Muscle layer of duodenum (tissue), 2 donors: ENCODE results near the gene UNKL.

Experiments
- H3K27ac ChIP-seq: one replicate; pipeline ENCODE4 v1.7.0; 2013; ENCODE audit warnings: mild to moderate bottlenecking, low read length
- H3K27me3 ChIP-seq: one replicate; pipeline ENCODE4 v1.7.0; 2013; ENCODE audit warnings: low read depth, mild to moderate bottlenecking, control low read depth, low read length
- H3K36me3 ChIP-seq, 2 donors: one replicate each; pipeline ENCODE4 v1.7.0; 2013; ENCODE audit warnings: low read length in 2 of 2, control low read depth in 1 of 2, mild to moderate bottlenecking in 1 of 2; ENCODE audit not compliant: insufficient read depth in 2 of 2, control insufficient read depth in 1 of 2
- H3K4me1 ChIP-seq, 2 donors: one replicate each; pipeline ENCODE4 v1.7.0; 2013; ENCODE audit warnings: low read length in 2 of 2, mild to moderate bottlenecking in 2 of 2, control low read depth in 1 of 2, moderate library complexity in 1 of 2; ENCODE audit not compliant: insufficient read depth in 2 of 2, control insufficient read depth in 1 of 2
- H3K4me3 ChIP-seq, 2 donors: one replicate each; pipeline ENCODE4 v1.7.0; 2013; ENCODE audit warnings: low read length in 2 of 2, low read depth in 1 of 2, mild to moderate bottlenecking in 1 of 2
- H3K9me3 ChIP-seq, 2 donors: one replicate each; pipeline ENCODE4 v1.7.0; 2013; ENCODE audit warnings: low read length in 2 of 2, control low read depth in 1 of 2, mild to moderate bottlenecking in 1 of 2; ENCODE audit not compliant: control insufficient read depth in 1 of 2
- donor health status: healthy.

UNKL gene

DNA sequence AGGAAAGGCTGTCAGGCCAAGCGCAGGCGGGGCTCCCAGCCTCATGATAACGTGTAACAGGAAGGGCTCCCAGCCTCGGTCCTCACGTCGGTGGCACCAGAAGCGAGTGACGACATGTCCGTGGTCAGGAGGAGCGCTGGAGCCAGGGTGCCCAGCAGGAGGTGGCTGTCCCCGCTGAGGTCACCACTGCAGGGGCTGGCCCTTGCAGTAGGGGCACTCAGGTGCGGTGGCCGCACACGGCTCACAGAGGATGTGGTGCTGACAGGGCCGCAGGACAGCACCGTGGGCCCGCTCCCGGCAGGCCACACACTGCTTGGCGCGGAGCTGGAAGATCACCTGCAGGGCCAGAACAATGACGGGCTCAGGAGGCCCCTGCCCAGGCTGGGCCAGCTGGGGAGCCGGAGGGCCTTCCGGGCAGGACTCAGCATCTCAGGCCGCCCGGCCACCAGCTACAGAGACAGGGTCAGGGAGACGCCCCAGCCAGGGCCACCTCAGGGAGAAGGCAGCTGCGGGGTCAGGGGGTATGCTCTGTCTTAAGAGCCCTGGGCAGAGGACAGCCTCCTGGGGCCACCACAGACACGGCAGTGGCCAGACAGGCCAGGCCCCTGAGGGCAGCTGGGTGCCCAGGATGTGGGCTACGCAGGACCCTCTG lies 48.3 kb downstream of the UNKL start:
- no peaks in the 10 kb centered on the region for H3K4me1 ChIP-seq
- H3K27ac ChIP-seq: no peak overlapping the region
- no peaks in the 10 kb centered on the region for H3K9me3 ChIP-seq
- H3K27me3 ChIP-seq: no peaks in the 10 kb centered on the region
- no peak overlapping the region for H3K4me3 ChIP-seq
- H3K36me3 ChIP-seq: peaks cover 14 to 75% of the 10 kb centered on the region in 2 donors

DNA sequence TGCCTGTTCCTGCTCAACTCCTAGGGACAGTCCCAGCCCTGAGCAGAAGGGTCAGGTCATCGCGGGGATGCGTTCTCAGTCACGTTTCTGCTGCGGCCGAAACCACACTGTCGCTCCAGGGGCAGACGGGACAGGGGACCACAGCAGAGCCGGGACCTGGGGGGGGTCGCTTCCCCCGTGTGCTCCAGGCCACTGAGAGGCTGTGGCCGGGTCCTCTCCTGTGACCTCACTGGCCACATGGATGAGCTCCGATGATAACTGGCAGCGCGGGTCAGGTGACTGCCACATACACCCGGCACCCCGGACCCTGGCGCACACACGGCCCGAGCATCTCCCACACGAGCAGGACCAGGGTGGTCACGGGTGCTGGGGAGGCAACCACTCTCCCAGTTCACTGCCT lies 50.0 kb downstream of the UNKL start:
- Histone ChIP-seq H3K4me1 (no peaks in the 10 kb centered on the region), H3K27me3 (no peaks in the 10 kb centered on the region), H3K36me3 (peaks cover 14 to 72% of the 10 kb centered on the region in 2 donors), H3K27ac (no peak overlapping the region), H3K9me3 (no peaks in the 10 kb centered on the region), H3K4me3 (no peak overlapping the region)

DNA sequence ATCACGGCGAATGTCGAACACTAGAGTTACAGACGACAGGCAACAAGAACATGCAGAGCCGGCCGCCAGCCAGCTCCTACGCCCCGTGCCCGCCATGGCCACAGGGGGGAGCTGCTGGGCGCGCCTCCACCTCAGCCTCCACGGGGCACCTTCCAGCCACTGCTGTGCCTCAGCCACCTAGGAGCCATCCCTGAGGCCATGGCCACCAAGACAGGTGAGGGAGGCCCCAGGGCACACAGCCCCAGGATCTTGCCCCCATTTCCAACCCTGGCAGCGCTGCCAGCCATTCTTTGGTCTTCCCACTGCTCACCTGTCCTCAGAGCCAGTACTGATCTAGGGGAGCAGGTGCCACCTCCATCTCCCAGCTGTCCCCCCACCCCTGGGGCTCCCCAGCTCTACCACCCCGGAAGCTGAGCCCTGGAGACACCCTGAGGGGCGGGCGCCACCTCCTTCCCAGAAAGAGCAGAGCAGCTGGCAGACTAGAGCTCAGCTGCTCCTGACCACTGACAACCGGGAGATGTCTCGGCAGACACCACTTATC lies 50.9 kb downstream of the UNKL start:
- Histone ChIP-seq H3K9me3 (no peaks in the 10 kb centered on the region), H3K4me3 (no peak overlapping the region), H3K27me3 (no peaks in the 10 kb centered on the region), H3K4me1 (no peaks in the 10 kb centered on the region), H3K36me3 (peaks cover 14 to 72% of the 10 kb centered on the region in 2 donors), H3K27ac (no peak overlapping the region)

DNA sequence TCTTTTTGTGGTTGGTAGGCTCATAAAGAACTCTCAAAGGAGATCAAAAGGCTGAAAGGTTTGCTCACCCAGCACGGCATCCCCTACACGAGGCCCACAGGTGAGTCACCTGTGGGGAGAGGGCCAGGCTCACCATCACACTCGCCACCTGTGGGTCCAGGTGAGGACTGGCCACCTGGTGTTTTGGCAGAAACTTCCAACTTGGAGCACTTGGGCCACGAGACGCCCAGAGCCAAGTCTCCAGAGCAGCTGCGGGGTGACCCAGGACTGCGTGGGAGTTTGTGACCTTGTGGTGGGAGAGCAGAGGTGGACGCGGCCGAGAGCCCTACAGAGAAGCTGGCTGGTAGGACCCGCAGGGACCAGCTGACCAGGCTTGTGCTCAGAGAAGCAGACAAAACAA lies 51.7 kb downstream of the UNKL start:
- no peak overlapping the region for H3K27ac ChIP-seq
- peaks cover 14 to 69% of the 10 kb centered on the region in 2 donors for H3K36me3 ChIP-seq

DNA sequence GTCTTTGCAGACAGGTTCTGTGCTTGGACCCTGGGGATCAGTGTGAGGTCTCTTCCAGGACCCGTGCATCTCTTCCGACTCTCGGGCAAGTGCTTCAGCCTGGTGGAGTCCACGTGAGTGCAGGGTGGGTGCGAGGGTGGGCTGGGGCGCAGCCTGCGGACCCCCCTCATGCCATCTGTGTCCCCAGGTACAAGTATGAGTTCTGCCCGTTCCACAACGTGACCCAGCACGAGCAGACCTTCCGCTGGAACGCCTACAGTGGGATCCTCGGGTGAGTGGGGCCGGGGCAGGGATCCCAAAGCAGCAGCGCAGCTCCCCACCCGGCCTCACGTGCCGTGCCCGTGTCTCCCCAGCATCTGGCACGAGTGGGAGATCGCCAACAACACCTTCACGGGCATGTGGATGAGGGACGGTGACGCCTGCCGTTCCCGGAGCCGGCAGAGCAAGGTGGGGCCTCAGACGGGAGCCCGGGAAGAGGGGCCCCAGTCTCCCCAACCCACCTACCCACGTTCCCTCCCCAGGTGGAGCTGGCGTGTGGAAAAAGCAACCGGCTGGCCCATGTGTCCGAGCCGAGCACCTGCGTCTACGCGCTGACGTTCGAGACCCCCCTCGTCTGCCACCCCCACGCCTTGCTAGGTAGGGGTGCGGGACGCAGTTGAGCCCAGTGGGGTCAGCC lies 52.7 kb downstream of the UNKL start:
- no peak overlapping the region for H3K27ac ChIP-seq

More for the DNA sequence above, 51.7 kb downstream of the UNKL start:
- Histone ChIP-seq H3K27me3 (no peaks in the 10 kb centered on the region), H3K4me3 (no peak overlapping the region), H3K4me1 (no peaks in the 10 kb centered on the region), H3K9me3 (no peaks in the 10 kb centered on the region)

DNA sequence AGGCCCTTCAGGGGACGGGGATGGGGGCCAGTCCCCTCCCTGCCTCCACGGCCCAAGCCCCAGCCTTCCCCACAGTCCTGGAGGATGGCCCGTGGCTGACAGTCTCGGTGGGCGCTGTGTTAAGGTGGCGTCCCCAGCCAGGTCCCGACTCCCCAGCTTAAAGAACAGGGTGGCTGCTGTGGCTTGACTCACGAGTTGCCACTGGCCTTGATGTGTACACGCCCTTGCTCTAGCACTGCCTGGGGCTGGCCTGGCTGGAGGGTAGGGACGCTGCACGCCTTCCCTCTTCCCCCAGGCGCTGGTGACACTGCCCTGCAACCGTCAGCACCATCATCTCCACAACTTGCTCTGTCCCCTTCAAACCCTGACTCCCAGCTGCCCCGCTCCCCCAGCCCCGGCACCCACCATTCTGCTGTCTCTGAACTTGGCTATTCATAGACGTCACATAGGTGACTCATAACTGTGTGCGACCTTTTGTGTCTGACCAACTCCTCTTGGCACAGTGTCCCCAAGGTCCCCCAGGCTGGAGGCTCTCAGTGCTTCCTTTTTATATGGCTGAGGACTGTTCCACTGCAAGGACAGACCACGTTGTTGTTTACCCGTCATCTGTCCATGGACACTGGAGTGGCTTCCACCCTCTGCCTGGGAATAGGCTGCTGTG lies 56.5 kb downstream of the UNKL start:
- H3K27ac ChIP-seq: no peak overlapping the region
- no peak overlapping the region for H3K4me3 ChIP-seq
- H3K36me3 ChIP-seq: peaks cover 9 to 25% of the 10 kb centered on the region in 2 donors
- peaks cover 0 to 4% of the 10 kb centered on the region in 2 donors for H3K4me1 ChIP-seq
- H3K27me3 ChIP-seq: no peaks in the 10 kb centered on the region
- no peaks in the 10 kb centered on the region for H3K9me3 ChIP-seq

More for the DNA sequence above, 52.7 kb downstream of the UNKL start:
- Histone ChIP-seq H3K4me3 (no peak overlapping the region), H3K4me1 (no peaks in the 10 kb centered on the region), H3K27me3 (no peaks in the 10 kb centered on the region), H3K36me3 (peaks cover 14 to 62% of the 10 kb centered on the region in 2 donors), H3K9me3 (no peaks in the 10 kb centered on the region)

DNA sequence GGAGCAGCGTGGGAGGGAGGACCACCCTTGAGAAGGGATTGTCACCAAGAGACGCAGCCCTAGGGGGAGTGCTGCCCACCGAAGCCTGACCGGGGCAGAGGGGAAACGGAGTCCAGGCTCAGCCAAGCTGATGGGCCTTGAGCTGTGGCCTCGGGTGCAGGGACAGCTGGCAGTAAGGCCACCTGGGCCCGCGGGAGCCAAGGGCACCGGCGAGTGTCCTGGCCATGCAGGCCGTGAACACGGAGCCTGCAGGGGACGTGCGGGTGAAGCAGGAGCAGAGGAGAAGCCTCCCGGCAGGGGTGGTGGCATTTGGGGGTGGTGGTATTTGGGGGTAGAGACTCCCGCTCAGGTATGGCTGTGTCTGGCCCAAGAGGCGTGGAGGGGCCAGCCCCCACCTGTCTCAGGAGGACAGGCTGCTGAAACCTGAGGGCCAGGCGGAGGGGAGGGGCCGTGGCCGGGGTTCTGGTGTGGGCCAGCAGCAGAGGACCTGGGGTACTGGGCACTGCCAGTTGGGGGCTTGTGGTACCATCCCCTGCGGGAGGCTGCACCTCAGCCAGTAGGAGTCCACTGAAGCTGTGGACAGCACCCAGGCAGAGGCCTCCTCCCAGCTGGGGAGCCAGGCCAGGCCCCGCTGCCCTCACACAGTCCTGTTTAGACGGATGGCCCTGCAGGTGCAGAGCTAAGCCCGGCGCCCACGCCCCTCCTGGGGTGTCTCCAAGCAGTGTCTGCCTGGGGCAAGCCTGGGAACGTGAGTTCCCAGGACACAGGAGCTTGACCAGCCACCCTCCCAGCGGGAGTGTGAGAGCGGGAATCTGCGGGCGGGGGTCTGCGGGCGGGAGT lies 58.2 kb downstream of the UNKL start:
- H3K4me3 ChIP-seq: no peak overlapping the region
- H3K9me3 ChIP-seq: no peaks in the 10 kb centered on the region
- H3K36me3 ChIP-seq: peaks cover 0 to 7% of the 10 kb centered on the region in 2 donors
- H3K27ac ChIP-seq: no peak overlapping the region
- H3K27me3 ChIP-seq: no peaks in the 10 kb centered on the region
- peaks cover 5 to 14% of the 10 kb centered on the region in 2 donors for H3K4me1 ChIP-seq

DNA sequence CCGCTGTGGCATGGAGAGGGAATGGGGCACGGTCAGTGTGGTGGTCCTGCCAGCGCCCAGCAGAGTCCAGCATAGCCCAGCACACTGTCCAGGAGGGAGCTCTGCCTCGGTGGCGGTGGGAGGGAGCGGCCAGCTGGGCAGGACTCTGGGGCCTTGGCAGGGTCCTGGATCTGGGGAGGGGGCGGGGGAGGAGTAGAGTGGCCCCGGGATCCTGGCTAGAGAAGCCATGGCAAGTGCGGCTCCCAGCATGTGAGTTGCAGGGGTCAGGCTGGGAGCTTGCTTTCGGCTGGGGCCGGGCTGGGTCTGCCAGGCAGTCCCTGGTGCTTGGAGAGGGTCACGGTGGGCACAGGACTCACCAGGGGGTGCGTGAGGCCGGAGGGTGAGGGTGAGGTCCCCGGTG lies 58.9 kb downstream of the UNKL start:
- Histone ChIP-seq H3K27ac (no peak overlapping the region), H3K27me3 (no peaks in the 10 kb centered on the region), H3K9me3 (no peaks in the 10 kb centered on the region), H3K4me1 (peaks cover 5 to 21% of the 10 kb centered on the region in 2 donors), H3K4me3 (no peak overlapping the region), H3K36me3 (peaks cover 0 to under 1% of the 10 kb centered on the region in 2 donors)

DNA sequence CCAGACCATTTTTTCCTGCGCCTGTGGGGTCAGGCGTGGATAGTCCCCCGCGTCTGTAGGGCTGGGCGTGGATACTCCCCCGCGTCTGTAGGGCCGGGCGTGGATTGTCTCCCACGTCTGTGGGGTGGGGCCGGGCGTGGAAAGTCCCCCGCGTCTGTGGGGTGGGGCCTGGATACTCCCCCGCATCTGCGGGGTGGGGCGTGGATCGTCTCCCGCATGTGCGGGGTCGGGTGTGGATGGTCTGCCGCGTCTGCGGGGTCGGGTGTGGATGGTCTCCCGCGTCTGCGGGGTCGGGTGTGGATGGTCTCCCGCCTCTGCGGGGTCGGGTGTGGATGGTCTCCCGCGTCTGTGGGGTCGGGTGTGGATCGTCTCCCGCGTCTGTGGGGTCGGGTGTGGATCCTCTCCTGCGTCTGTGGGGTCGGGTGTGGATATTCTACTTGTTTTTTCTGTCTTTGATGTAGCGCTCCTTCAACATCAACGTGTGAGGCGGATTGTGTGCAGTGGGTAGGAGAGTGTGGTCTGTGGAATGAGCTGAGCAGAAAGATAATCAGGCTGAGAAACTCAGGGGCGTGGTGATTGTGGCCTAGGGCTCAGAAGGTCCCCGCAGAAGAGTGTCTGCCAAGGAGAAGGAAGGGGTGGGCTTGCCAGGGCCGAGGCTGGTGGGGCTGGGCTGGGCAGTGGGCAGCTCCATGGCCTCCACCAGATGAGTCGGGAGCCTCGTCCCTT lies 59.5 kb downstream of the UNKL start:
- Histone ChIP-seq H3K27ac (no peak overlapping the region), H3K4me3 (no peak overlapping the region), H3K27me3 (no peaks in the 10 kb centered on the region), H3K4me1 (peaks cover 5 to 27% of the 10 kb centered on the region in 2 donors), H3K9me3 (no peaks in the 10 kb centered on the region), H3K36me3 (peaks cover 0 to under 1% of the 10 kb centered on the region in 2 donors)

DNA sequence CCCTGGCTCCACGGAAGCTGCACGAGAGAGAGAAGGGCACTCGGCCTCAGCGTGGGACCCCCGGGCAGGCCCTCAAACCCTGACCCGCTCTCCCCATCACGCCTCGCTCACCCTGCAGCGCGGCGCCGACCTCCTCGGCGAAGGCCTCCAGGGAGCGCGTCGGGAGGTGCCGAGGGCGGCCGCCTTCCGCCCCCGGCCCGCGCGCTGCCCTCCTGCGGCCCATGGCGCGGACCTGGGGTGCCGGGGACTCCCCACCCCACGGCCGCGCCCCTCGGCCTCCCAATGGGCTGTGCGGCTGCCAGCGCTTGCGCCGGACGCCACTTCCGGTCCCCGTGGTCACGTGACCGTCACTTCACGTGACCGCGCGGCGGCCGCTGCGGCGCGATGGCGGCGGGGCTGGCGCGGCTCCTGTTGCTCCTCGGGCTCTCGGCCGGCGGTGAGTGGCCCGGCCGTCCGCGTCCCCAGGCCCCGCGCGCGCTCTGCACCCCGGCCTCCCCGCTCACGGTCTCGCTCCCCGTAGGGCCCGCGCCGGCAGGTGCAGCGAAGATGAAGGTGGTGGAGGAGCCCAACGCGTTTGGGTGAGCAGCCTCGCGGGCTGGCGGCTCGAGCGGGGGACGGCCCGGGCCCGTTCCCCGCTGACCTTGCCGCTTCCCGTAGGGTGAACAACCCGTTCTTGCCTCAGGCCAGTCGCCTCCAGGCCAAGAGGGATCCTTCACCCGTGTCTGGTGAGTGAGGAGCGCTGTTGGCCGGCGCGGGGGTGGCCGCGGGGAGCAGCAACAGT lies 62.7 kb downstream of the UNKL start, which contains the start of the genes GNPTG and TSR3:
Gene GNPTG (plus strand): TSS at position 350 of the 781 bp plus-strand sequence. CDS start 35 bp downstream, at position 385.
Gene TSR3 (minus strand): TSS at position 297 of the 781 bp plus-strand sequence. CDS start 74 bp downstream, at position 223.
- Histone ChIP-seq H3K4me1 (peaks cover 5 to 29% of the 10 kb centered on the region in 2 donors), H3K27ac (no peak within 1 kb of the TSS), H3K36me3 (peaks cover 0 to 24% of the 10 kb centered on the region in 2 donors), H3K4me3 (peak within 1 kb of the TSS; percentile 68 to 100), H3K9me3 (no peaks in the 10 kb centered on the region), H3K27me3 (no peaks in the 10 kb centered on the region)
